Osteocyte (in vitro differentiated cells): Measurements from ENCODE around the gene WSCD1. TPM values are rescaled to one million over a fixed set of nuclear protein-coding genes. Genes with fewer than 3 reads are reported as not detected.

Experiments used
- DNase-seq: peaks from one replicate; pipeline ENCODE4 v3.0.0; 2021; ENCODE audit warnings: mixed read lengths; ENCODE audit not compliant: unreplicated experiment; ENCODE audit errors: extremely low spot score
- H3K27ac Mint-ChIP-seq: one replicate; pipeline ENCODE4 v1.8.0; 2021; ENCODE audit warnings: mild to moderate bottlenecking, mixed read lengths; ENCODE audit not compliant: unreplicated experiment
- H3K27me3 Mint-ChIP-seq: one replicate; pipeline ENCODE4 v1.8.0; 2021; ENCODE audit warnings: mixed read lengths; ENCODE audit not compliant: unreplicated experiment
- H3K36me3 Mint-ChIP-seq: one replicate; pipeline ENCODE4 v1.8.0; 2021; ENCODE audit warnings: mixed read lengths; ENCODE audit not compliant: unreplicated experiment
- H3K4me1 Mint-ChIP-seq: one replicate; pipeline ENCODE4 v1.8.0; 2021; ENCODE audit warnings: mixed read lengths; ENCODE audit not compliant: unreplicated experiment
- H3K4me3 Mint-ChIP-seq: one replicate; pipeline ENCODE4 v1.8.0; 2021; ENCODE audit warnings: mild to moderate bottlenecking, moderate library complexity, mixed read lengths; ENCODE audit not compliant: unreplicated experiment
- H3K9me3 Mint-ChIP-seq: one replicate; pipeline ENCODE4 v1.8.0; 2021; ENCODE audit warnings: mixed read lengths; ENCODE audit not compliant: unreplicated experiment
- CTCF ChIP-seq: fragments of 200-600 bp; sonication (generic); IDR thresholded peaks from 2 replicates; pipeline ENCODE4 v1.5.0; 2021; ENCODE audit warnings: antibody characterized with exemption, mild to moderate bottlenecking, moderate library complexity
- total RNA-seq: library from RNA; stranded (reverse); gene quantifications from 2 replicates; pipeline ENCODE4 v1.2.1, GENCODE V29; 2021

WSCD1 gene
- total RNA-seq, 1 donor from 2014 or later = 3.8 TPM

GRCh38 chr17:6082335-6082734, 12.2 kb downstream of the WSCD1 start:
- Mint-ChIP-seq H3K4me1 (no peaks in the 10 kb centered on the region), H3K4me3 (no peak overlapping the region), H3K36me3 (no peaks in the 10 kb centered on the region), H3K9me3 (no peaks in the 10 kb centered on the region), H3K27me3 (no peaks in the 10 kb centered on the region), H3K27ac (no peak overlapping the region)
- TF ChIP-seq CTCF = no peak
- DNase-seq = no peak

DNA sequence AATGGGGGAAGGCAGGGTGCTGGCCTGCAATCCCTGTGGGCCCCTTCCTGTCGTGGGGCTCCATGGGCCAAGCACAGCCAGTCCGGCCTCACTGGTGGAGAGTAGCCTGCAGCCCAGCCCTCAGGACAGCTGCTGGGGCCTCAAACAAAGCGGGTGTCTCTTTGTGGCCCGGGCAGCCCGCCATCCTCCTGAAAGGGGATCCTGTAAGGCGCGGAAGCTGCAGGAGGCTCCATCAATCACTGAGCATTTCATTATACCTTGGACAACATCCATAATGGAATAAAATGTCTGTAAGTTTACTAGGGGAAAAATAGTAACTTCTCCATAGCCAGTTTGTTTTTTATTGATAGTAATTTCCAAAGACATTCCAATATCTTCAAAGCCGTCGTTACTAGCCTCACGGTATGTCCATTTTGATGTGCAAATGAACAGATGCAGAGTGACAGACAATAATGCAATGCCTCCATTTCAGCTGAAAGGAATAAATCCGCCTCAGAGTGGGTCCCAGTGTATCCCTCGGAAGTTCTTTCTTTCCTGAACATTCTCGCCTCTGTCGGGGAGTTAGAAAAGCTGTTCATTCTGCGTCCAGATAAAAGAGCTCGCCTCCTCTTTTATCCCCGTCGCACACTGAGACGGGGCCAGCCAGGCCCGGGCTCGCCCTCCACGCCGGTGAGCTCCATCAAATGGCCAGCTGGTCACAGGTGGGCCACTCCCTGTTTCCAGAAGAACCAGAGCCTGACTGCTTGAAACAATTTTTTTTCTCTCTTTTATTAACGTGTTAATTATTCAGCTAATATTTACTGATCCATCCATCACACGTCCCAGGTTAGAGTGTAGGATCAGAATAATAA, 14.4 kb downstream of the WSCD1 start:
- no peaks in the 10 kb centered on the region for H3K4me1 Mint-ChIP-seq
- H3K36me3 Mint-ChIP-seq = no peaks in the 10 kb centered on the region
- no peaks in the 10 kb centered on the region for H3K27me3 Mint-ChIP-seq
- no peaks in the 10 kb centered on the region for H3K9me3 Mint-ChIP-seq
- no peak for DNase-seq
- H3K27ac Mint-ChIP-seq = no peak overlapping the region
- H3K4me3 Mint-ChIP-seq = no peak overlapping the region
- no peak for TF ChIP-seq CTCF

DNA sequence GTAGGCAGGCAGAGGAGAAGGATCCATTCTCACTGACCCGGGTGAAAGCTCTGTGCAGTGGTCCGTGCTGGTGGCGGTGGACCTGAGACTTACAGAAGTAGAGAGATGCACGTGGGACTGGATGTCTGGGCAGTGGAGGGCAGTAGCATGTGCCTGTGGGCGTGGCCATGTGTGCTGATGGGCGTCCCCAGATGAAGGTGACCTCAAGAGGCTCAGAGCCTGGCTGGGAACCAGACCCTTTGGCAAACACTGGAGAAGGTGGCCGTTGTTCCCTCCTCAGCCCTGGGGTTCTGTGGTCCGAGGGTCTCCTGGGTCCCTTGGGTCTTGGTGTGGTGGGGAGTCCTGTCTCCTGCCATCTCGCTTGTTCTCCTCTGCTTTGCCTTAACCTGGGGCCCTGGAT, 15.6 kb downstream of the WSCD1 start:
- no peaks in the 10 kb centered on the region for H3K4me1 Mint-ChIP-seq
- no peak overlapping the region for H3K27ac Mint-ChIP-seq
- H3K9me3 Mint-ChIP-seq = no peaks in the 10 kb centered on the region
- H3K27me3 Mint-ChIP-seq = no peaks in the 10 kb centered on the region
- TF ChIP-seq CTCF = no peak
- DNase-seq = no peak
- H3K4me3 Mint-ChIP-seq = no peak overlapping the region
- H3K36me3 Mint-ChIP-seq = no peaks in the 10 kb centered on the region

DNA sequence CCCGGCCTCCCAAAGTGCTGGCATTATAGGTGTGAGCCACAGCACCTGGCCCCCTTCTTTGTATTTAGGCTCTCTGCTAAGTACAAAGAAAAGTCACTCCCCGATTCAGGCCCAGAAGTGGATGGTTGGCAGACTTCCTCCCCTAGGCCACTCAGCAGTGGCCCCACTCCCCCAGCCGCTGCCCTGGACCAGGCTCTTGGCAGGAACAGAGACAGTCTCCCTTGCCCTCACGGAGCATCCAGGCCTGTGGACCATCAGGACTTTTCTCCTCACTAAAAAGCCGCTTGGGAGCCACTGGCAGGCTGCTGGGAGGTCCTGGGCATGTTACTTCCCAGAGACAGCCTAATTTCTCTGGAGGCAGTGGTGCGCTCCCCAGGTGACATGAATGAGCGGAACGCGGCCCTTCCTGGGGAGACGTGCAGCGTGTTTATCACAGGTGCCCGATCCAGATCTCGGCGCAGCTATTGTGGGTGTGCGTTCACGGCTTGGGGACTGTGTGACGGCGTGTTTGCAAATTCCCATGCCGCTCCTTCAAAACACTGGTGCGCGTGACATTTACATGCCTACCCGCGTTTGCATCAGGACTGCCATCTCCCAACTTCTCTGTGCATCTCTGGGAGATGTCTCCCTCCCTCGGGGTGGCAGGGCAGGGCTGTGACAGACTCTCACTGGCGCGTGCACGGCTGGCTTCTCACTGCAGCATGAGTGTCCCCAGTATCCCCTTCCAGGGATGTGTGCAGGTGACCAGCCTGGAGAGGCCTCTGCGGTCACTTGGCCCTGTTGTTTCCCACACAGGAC, 16.6 kb downstream of the WSCD1 start:
- Mint-ChIP-seq H3K27me3 (no peaks in the 10 kb centered on the region), H3K4me1 (no peaks in the 10 kb centered on the region), H3K36me3 (no peaks in the 10 kb centered on the region), H3K9me3 (no peaks in the 10 kb centered on the region), H3K27ac (no peak overlapping the region), H3K4me3 (no peak overlapping the region)
- TF ChIP-seq CTCF = no peak
- DNase-seq = no peak

DNA sequence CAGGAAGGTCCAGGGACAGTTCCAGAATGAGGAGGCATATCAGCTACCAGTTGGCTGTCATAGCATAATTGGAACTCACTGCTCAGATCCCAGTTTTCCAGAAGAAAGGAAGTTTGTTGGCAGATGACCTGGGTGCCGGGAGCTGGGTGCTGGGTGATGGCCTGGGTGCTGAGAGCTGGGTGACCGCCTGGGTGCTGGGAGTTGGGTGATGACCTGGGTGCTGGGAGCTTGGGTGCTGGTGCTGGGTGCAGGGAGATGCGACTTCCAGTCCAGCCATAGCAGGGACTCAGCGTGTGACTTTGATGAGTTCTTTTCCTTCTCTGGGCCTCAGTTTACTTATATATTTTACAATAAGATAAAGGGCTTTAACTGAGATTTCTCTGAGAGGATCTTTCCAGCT, 18.0 kb downstream of the WSCD1 start:
- Mint-ChIP-seq H3K4me1 (no peaks in the 10 kb centered on the region), H3K4me3 (no peak overlapping the region), H3K9me3 (no peaks in the 10 kb centered on the region), H3K27ac (no peak overlapping the region), H3K36me3 (no peaks in the 10 kb centered on the region), H3K27me3 (no peaks in the 10 kb centered on the region)
- no peak for TF ChIP-seq CTCF
- DNase-seq = no peak
